ACHN (cell line): ENCODE data around the gene LCE1F.

Experiments
- DNase-seq: peaks from one replicate; pipeline ENCODE4 v3.0.0-alpha.2; 2015
- in situ Hi-C: cut with HindIII; loops from 2 replicates; pipeline ENCODE4 v1.10.0; 2017; ENCODE audit warnings: low sequenced_read_pairs, low pct_ligation_motif_present, low pct_unique_long_range_greater_than_20kb

LCE1F gene

DNA sequence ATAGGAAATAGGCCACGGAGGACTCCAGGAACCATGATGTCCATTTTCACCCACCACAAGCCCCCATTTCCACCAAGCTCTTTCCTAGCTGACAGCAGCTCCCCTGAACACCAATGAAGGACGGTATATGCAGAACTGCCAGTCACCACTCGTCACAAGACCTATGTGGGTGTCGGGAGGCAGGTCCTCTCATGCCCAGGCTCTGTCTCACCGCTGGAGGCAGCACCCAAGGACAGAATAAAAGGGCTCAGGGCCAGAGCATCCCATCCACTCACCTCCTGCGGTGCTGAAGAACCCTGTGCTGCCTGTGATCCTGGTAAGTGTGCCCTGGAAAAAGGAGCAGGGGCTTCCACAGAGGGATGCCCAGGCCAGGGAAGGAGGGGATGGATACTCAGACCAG, at the start of gene LCE1F:
Gene LCE1F, plus strand, starts transcription at position 266 of the 400 bp plus-strand sequence. CDS start 1,232 bp downstream, outside the sequence.
- DNase-seq = no peak
- in situ Hi-C loops = no loop called here

DNA sequence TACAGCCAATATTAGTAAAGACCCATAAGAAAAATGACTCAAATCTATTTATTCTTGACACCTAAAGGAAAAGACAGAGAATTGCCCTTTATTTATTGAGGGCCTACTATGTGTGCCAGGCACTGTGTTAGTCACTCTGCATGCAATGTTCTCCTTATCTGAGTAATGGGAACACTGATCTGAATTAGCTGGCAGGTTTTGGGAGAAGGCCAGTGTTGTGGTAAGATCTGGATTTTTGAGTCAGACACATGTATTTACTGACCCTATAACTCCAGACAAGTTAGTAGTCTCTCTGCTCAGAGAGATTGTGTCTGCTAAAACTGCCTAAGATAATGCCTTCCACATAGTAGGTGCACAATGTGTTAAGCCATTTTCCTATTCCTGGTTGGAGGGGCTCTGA, 49.7 kb upstream of the LCE1F start:
- in situ Hi-C loops = no loop called here
- DNase-seq = no peak

DNA sequence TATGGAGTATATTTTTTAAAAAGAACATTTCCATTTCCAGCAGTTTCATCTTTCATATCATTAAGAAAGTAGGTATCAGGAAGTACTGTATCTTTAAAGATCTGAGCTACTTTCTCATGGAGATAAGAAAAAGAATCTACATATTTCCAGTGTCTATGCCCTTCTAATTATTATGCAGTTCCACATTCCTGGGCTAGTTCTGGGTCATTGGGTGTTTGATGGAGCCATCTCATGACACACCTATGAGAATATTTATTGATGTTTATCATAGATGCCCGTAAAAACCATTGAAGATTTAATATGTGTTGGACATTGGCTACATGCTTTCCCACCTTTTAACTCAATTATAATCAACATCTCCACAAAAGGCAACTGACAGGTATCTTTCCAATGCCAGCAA, 46.0 kb upstream of the LCE1F start:
- DNase-seq = no peak
- in situ Hi-C loops = no loop called here

- in situ Hi-C loops = no loop called here
- DNase-seq = peak; percentile 20
Observed at GRCh38 chr1:152735648-152736047, 39.3 kb upstream of the LCE1F start.

GRCh38 chr1:152737997-152738396, 36.9 kb upstream of the LCE1F start:
- no peak for DNase-seq
- in situ Hi-C loops = no loop called here

- in situ Hi-C loops = no loop called here
- no peak for DNase-seq
Observed at GRCh38 chr1:152739841-152740240, 35.1 kb upstream of the LCE1F start.

DNA sequence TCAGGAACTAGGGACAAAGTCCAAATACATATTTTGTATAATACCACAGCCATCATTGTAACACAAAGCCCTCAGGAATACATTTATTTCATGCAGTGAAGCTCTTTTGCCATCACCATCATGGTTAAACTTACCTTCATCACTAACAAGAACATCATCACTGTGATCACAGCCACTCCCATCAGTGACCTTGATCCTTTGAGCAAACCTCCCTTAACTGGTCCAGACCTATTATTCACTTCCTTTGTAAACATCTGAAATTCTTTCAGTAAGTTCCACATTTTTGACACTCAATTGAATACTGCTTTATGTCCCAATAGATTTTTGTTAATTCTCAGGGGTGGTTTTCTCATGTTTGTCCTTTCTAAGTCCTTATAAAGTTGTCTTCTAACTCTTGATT, 33.3 kb upstream of the LCE1F start:
- DNase-seq = no peak
- in situ Hi-C loops = no loop called here

DNA sequence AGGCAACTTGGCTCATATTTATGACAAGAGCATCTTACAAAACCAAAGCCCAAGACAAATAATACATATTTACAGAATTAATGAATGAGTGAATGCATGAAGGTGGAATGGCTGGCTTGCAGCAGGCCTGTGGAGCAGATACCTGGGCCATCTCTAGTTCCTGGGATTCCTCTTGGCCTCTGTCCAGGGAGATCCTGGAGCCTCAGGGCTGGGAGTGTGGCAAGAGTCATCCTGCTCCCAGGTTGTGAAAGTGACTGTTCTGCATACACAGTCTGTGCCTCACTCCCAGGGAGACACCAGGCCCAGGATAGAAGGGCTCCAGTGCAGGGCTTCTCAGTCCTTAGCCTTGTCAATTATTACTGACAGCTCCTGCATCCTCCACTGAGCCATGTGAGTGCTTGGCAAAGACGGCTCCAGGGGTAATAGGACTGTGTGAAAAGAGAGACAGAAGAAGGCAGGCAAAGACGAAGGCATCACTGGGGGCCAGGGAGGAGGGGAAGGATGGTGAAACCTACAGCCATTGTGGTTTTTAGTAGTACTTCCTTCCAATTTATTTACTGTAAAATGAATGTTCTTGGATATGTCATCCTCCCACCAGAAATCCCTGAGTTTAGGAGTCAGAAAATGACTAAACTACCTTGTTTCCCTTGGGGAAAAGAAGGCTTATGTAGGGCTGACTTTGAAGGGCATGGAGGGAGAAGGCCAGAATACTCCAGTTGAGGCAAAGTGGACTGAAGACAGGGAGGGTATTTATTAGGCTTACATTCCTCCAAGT, 31.4 kb upstream of the LCE1F start:
- DNase-seq = no peak
- in situ Hi-C loops = no loop called here

GRCh38 chr1:152745289-152745704, 29.6 kb upstream of the LCE1F start:
- in situ Hi-C loops = no loop called here
- peak; percentile 22 for DNase-seq

DNA sequence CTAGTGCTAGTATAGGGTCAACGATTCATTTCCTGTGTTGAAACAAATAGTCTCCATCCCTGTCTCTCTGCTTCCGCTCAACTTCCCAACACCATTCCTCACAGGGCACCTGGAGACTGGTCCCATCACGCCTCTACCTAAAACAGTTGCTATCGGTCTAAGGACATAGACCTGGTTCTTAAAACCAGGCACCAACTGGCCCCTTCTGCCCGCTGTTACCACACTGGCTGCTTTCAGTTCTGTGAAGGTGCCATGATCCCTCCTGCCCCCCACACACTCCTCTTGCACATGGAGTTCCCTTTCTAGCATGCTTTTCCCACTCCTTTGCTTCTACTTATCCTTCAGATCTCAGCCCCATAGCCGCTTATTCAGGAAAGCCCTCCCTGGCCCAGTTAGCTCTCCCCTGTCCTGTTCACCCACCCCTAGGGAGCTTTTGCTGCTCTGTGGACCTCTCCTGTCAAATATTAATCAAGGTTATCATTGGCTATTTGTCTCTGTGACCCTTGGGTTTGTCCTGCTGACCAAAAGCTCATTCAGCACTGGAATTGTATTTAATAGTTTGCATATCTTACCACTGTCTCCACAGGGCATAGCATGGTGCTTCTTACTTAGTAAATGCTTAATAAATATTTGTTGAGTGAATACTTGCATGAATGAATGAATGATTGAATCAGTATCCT, 29.0 kb upstream of the LCE1F start:
- in situ Hi-C loops = no loop called here
- no peak for DNase-seq

DNA sequence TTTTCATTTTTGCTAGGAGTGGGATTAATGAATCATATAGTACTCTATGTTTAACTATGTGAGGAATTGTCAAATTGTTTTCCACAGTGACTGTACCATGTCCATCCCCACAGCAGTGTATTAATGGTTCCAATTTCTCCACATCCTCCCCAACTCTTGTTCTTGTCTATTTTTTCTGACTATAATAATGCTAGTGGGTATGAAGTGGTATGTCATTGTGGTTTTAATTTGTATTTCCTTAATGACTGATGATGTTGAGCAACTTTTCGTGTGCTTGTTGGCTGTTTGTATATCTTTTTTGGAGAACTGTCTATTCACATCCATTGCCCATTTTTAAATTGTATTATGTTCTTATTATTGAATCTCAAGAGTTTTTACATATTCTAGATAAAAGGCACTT, 27.1 kb upstream of the LCE1F start:
- DNase-seq = no peak
- in situ Hi-C loops = no loop called here

DNA sequence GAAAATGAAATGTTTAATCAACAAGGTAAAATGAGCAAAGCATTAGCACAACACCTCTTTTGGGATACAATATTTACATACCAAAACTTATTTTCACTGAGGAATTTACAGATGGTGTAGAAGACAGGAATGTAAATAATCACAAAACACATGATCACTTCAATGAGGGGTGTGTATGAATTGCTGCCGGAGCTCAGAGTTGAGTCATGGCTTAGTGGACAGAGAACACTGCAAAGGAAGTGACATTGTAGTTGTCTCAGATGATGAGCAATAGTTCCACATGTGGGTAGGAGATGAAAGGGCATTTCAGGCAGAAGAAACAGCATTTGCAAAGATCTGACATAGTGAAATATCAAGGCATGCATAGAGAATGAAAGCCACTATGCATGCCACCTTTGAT, 22.7 kb upstream of the LCE1F start:
- in situ Hi-C loops = no loop called here
- no peak for DNase-seq

- in situ Hi-C loops = no loop called here
- DNase-seq = no peak
Observed at GRCh38 chr1:152753586-152753985, 21.4 kb upstream of the LCE1F start.

GRCh38 chr1:152756872-152757271, 18.1 kb upstream of the LCE1F start:
- in situ Hi-C loops = no loop called here
- DNase-seq = no peak

- in situ Hi-C loops = no loop called here
- DNase-seq = no peak
Observed at GRCh38 chr1:152757747-152758146, 17.2 kb upstream of the LCE1F start, which contains the start of gene KPRP. KPRP (plus strand) TSS chr1:152758025; CDS start chr1:152759589, 1,564 bp downstream.

GRCh38 chr1:152758636-152759035, 16.3 kb upstream of the LCE1F start:
- DNase-seq = no peak
- in situ Hi-C loops = no loop called here

DNA sequence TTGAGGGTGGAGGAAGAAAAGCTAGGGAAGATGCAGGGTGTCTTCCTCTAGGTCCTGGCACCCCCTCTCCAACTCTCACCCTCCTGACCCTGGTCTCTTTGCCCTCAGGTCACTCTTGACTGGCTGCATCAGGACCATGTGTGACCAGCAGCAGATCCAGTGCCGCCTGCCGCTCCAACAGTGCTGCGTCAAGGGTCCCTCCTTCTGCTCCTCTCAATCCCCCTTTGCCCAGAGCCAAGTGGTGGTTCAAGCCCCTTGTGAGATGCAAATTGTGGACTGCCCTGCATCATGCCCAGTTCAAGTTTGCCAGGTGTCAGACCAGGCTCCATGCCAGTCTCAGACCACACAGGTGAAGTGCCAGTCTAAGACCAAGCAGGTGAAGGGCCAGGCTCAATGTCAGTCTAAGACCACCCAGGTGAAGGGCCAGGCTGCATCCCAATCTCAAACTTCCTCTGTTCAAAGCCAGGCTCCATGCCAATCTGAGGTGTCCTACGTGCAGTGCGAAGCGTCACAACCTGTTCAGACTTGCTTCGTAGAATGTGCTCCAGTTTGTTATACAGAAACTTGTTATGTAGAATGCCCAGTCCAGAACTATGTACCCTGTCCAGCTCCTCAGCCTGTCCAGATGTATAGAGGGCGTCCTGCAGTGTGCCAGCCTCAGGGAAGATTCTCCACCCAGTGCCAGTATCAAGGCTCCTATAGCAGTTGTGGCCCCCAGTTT, 15.3 kb upstream of the LCE1F start:
- in situ Hi-C loops = no loop called here
- no peak for DNase-seq

DNA sequence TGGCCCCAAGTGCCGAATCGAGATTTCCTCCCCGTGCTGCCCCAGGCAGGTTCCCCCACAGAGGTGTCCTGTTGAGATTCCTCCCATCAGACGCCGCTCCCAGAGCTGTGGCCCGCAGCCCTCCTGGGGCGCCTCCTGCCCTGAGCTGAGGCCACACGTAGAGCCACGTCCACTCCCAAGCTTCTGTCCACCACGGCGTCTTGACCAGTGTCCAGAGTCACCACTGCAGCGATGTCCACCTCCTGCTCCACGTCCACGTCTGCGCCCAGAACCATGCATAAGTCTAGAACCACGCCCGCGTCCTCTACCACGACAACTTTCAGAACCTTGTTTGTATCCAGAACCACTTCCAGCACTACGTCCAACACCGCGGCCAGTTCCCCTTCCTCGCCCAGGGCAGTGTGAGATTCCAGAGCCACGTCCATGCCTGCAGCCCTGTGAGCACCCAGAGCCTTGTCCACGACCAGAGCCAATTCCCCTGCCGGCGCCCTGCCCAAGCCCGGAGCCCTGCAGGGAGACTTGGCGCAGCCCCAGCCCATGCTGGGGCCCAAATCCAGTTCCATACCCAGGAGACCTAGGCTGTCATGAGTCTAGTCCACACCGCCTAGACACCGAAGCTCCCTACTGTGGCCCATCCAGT, 14.3 kb upstream of the LCE1F start:
- in situ Hi-C loops = no loop called here
- no peak for DNase-seq

DNA sequence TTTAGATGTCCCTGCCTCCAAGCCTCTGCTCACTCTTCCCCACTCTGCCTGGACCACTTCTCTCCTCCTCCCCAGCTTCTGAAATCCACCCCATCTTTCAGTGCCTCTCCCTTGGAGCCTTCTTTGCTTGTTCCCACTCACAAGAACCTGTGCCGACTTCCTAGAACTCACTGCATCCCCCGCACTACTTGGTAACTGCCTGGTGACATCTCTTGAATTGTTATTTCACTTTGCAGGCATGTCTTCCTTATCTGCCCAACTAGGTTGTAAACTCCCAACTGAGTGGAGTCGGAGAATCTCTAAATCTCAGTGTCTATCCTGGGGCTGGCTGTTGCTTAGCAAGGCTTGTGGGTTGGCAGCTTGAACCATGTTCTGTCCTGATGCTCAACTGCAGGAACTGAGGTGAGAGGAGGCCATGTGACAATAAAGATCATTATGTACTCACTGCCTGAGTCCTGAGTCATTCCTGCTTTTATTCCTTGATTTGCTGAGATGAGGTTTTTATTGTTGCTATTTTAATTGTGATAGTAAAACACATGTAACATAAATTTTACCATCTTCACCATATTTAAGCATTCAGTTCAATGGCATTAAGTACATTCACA, 13.2 kb upstream of the LCE1F start:
- in situ Hi-C loops = no loop called here
- no peak for DNase-seq
